AML-193 (cell line): ENCODE measurements around the gene ASRGL1.
"Not testable (repeated sequence)": the region's sequence is repeated elsewhere in the genome, so short reads cannot be mapped to it uniquely, and the experiment has no call there.

Source experiments
- DNase-seq, 2 experiments: peaks; one replicate each; lab custom pipeline; 2025; lab: John Stamatoyannopoulos, UW

The ASRGL1 gene

DNA sequence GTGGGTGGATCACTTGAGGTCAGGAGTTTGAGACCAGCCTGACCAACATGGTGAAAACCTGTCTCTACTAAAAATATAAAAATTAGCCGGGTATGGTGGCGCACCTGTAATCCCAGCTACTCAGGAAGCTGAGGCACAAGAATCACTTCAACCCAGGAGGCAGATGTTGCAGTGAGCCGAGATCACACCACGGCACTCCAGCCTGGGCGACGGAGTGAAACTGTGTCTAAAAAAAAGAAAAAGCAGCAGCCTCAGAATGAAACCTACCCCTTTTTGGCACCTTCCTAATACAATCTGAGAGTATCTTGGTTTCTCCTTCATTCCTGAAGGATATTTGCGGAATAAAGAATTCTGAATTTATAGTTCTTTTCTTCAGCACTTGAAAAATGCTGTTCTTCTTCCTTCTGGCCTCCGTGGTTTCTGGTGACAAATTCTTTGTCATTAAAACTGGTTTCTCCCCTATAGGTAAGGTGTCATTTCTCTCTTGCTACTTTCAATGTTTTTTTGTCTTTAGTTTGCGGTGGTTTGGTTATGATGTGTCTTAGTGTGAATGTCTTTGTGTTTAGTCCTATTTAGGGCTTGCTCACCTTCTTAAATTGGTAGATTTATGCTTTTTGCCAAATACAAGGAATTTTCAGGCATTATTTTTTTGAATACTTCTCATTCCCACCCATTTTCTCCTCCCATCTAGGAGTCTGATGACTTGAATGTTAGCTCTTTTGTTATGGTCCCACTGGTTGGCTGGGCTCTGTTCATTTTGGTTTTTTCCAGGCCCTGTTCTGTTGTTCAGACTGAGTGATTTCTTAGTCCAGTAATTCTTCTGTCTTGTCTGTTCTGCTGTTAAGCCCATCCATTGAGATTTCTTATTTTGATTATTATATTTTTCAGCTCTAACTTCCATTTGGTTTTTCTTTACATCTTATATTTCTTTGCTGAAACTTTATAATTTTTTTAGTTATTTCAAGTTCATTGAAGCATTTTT is 15.4 kb downstream of the ASRGL1 start:
- no peak for DNase-seq

DNA sequence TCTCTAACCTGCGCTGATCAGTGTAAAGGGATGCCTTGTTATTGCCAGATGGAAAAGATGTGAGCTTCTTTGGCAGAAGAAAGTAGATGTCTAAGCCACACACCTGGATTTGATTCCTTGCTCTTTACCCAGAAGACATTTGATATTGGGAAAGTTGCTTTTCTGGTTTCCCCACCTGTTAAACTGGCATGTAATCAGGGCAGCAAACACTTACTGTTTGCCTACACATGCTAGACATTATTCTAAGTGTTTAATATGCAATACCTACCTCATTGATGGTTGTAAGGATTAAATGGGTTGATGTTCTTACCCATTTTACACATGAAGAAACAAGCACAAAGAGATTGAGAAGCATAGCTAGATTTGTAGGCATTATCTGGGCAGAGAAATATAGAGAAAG is 16.6 kb downstream of the ASRGL1 start:
- no peak for DNase-seq

DNA sequence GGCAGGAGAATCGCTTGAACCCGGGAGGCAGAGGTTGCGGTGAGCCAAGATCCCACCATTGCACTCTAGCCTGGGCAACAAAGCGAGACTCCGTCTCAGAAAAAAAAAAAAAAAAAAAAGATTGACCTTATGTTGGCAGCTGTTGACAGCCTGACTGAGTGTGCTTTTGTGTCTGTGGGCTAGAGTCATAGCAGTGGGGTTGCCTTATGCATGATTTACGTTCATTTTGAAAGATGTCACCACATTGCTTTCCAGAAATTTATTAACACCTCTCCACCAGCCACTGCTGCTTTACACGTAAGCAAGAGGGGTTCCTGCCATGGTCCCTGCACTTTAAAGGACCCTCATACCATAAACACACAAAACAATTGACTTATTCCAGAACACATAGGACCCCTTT is 21.0 kb downstream of the ASRGL1 start:
- no peak for DNase-seq

DNA sequence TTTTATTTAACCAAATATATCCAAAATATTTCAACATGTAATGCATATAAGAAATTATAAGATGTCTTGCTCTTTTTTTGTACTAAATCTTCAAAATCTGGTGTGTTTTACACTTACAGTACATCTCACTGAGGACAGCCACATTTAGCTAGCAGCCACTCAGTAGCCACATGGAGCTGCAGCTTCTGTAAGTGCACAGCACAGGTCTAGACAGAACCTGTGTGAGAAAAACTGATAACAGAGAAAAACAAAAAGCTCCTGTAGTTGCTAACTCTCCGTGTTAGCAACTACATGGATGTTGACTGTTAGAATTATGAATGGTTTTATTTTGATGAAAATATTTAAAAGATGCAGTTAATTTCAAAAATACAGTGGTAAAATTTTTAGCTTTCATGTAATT is 22.2 kb downstream of the ASRGL1 start:
- no peak for DNase-seq

DNA sequence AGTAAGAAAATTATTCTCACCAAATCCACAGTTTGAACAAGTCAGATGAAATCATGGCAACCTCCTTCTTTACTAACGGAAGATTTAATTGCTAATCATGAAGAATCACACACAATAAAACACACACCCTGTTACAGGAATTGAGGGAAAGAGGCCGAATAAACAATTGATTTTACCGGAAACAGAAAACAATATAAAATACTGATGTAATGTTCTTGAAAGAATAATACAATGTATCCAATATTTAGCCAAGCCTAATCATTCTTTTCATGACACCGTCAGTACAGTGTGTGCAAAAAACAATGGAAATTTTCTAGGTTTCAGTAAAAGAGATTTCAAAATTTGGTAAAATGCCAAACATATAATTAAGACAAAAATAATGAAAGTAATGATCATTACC is 23.4 kb downstream of the ASRGL1 start:
- DNase-seq = no peak

DNA sequence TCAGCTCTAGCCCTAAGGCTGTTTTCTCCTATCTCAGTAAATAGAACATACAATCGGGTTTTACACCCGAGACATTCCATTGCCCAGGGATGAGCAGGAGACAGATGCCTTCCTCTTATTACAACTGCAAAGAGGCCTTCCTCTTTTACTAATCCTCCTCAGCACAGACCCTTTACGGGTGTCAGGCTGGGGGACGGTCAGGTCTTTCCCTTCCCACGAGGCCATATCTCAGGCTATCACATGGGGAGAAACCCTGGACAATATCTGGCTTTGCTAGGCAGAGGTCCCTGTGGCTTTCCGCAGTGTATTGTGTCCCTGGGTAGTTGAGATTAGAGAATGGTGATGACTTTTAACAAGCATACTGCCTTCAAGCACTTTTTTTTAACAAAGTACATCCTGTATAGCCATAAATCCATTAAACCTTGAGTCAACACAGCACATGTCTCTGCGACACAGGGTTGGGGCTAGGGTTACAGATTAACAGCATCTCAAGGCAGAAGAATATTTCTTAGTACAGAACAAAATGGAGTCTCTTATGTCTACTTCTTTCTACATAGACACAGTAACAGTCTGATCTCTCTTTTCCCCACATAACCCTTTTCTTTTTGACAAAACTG is 31.7 kb downstream of the ASRGL1 start:
- not testable (repeated sequence) for DNase-seq

DNA sequence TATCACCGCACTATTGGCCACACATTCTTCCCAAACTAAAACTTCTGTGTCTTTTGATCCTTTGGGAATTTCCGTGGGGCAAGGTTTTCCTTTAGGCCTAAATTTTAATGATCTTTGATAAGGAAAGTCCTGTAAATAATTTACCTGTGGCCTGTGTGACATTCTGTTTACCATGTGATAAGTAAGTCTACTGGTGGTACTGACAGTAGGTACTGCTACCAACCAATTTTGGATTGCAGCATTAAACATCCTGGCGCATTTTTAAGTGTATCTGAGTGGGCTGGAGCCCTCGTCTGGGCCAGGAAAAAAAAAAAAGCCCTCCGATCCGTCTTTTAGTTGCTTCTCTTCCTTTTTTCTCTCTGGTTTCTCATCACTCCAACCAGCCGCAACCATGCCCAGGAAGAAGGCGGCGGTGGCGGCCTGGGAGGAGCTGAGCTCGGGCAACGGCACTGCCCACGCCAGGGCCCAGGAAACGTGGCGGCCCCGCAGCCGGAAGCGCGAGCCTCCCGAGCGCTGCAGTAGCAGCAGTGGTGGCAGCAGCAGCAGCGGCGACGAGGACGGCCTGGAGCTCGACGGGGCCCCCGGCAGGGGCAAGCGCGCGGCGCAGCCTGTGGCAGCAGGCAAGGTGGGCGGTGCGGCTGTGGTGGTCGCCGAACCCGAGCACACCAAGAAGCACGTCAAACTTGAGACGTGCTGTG is 33.6 kb downstream of the ASRGL1 start:
- DNase-seq = no peak

DNA sequence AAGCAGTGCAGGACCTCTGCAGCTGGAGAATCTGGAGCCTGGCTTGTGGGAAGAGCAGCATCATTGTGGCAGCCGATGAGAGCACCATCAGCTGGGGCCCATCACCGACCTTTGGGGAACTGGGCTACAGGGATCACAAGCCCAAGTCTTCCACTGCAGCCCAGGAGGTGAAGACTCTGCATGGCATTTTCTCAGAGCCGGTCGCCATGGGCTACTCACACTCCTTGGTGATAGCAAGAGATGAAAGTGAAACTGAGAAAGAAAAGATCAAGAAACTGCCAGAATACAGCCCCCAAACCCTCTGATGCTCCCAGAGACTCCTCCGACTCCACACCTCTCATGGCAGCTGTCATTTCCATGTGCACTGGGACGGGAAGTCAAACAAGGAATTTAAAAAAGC is 35.6 kb downstream of the ASRGL1 start:
- DNase-seq = no peak

DNA sequence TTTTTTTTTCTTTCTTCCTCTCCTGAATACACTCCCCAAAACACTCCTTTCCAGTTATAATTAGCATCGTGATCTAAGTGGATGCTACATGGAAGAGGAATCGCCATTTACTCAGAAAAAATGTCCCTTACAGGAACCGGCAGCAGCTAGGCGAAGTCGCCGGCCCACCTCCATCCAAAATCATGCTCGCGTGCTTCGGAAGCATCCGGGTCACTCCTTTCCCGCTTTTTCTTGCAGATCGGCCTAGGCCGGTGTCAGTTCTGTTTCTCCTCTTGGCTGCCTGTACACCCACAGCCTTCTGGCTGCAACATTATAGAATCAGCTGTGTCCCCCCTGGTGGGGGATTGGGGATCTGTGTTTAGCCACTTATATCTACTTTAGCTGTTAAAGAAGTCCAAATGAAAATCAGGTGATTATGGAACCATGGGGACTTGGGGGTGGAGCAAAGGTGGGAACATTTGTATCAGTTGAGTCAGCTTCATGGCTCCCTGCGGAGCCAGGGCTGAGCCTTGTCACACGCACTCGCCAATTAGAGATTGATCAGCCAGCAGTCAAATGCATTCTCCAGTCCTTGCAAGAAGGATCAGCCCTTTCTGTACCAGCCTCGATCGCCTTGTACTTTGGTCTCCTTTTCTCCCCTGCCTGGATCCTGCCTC is 36.3 kb downstream of the ASRGL1 start:
- DNase-seq = no peak

DNA sequence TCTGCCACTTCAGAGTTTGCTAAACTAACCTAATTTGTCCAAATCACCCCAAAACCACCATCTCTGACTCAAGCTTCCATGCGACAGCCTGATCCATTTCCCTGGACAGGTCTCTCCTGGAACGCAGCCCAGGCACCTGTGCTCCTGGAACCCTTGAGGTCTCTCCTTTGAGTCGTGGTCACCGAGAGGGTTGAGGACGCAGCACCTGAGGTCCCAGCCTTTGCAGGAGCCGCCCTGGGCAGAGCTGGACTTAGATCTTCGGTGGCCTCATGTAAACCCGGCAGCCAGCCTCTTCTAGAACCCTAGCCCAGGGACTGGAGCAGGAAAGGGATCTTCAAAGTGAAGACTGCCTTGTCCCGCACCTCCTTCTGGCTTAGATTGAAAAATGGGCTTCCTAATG is 37.6 kb downstream of the ASRGL1 start:
- no peak for DNase-seq

DNA sequence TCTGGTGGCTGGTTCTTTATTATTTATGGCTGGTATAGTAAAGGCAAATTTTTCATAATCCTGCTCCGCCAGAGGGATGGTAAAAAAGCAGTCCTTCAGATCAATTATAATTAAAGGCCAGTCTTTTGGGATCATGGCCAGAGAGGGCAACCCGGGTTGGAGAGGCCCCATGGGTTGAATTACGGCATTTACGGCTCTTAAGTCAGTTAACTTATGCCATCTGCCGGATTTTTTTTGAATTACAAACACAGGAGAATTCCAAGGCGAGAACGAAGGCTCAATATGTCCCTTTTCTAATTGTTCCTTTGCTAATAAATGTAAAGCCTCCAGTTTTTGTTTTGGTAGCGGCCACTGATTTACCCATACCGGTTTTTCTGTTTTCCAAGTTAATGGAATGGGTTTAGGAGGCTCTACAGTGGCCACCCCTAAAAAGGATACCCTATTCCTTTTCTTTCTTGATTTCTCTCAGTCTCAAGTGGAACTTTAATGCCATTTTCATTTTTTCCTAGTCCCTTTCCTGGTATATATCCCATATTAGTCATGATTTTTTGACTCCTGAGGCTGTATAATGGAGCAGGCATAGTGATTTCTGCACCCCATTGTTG is 41.3 kb downstream of the ASRGL1 start:
- peak; percentile 42 to 46 for DNase-seq

DNA sequence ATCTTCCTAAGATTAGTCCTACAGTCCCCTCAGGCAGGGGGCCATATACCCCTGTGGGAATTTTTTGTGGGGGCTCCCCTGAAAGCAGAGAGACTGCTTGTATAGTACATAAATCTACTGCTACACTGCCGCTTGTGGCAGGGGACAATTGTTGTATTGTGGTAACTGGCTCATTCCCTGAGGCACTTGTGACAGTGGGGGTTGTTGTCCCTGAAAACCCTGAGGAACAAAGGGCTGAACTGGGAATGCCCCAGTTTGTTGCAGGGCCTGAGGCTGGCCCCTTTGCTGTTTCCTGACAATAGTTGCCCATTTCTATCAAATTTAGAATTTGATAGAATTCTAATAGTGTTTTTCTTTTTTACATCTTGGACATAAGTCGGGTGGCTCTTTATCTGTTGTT is 42.3 kb downstream of the ASRGL1 start:
- DNase-seq = not testable (repeated sequence)

DNA sequence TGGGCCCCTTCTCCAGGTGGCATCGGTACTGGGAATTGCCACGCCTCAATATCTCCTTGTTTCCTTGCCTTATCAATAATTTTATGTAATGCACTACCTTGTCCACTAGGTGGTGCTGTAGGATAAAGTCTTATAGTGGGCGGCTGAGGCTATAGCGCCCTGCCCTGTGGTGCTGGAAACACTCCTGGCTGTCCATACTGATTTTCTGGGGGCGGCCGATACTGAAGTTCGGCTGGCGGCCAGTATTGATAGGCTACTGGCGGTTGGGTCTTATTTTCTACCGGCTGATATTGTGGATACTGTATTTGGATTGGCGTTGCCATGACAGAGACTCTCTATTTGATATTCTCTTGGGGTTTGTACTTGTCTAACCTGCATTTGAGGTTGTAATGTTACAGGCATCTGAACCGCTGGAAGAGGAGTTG is 43.6 kb downstream of the ASRGL1 start:
- DNase-seq = peak; percentile 59 to 60

DNA sequence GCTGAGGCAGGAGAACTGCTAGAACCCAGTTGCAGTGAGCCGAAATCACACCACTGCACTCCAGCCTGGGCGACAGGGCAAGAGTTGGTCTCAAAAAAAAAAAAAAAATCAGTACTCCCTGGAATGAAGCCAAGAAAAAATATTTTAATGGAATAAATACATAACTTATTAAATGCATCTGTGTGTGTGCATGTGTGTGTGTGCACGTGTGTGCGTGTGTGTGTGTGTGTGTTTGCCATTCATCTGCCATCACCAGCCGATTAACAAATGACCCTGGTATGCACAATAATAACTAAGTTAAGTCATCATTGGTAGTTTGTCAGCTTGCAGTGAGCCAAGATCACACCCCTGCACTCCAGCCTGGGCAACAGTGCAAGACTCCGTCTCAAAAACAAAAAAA is 46.6 kb downstream of the ASRGL1 start:
- no peak for DNase-seq

DNA sequence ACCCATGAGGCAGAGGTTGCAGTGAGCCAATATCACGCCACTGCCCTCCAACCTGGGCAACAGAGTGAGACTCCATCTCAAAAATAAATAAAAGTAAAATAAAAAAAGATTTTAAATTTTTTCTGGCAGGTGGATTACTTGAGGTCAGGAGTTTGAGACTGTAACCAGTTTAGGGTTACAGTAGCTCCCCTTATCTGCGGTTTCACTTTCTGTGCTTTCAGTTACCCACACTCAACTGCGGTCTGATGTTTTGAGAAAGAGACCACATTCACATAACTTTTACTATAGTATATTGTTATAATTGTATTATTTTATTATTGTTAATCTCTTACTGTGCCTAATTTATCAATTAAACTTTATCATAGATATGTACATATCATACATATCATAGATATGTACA is 48.8 kb downstream of the ASRGL1 start:
- not testable (repeated sequence) for DNase-seq

DNA sequence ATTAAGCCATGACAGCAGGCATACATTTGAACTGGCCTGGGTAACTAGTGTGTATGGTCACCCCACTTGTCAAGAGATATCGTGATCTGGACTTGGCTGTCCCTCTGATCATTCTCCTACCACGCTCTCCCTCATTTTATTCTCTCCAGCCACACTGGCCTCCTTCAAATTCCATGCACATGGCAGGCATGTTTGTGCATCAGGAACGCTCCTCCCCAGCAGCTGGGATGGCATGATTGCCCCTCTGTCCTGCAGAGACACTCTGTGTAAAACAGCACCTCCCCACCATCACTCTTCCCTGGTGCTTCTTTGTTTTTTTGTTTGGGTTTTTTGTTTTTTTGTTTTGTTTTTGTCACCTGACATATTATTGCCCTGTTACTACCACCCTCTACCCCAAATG is 50.1 kb downstream of the ASRGL1 start:
- DNase-seq = no peak

DNA sequence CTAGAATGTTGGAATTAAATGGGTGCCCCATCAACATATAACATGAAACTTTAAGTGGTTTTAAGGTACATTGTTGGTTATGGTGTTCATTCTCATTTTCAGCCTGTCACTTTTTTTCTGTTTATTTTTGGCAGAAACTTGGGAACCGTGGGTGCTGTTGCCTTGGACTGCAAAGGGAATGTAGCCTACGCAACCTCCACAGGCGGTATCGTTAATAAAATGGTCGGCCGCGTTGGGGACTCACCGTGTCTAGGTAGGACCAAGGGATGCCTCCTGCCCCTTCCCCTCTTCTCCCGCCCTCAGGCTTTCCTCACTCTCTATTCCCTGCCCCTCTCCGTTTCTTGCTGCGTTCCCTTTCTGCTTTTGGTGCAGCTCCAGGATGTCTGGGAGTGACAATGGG is 51.8 kb downstream of the ASRGL1 start:
- no peak for DNase-seq

DNA sequence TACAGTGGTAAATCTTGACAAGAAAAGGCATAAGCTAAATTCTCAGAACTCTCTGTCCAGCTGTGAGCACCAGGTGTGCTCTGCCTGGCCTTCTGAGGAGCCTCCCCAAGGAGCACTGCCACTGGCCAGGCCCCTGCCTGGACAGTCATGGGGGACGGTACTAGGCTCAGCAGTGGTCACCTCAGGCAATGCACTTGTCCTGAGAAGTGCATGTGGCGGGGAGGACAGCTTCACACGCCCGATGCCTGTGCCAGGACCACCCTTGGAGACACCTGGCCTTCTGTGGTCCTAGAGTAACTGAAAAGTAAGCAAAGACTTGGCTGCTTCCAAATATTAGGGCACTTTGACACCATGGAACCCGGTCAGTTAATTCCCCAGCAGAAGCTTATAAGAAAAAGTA is 53.0 kb downstream of the ASRGL1 start:
- no peak for DNase-seq

DNA sequence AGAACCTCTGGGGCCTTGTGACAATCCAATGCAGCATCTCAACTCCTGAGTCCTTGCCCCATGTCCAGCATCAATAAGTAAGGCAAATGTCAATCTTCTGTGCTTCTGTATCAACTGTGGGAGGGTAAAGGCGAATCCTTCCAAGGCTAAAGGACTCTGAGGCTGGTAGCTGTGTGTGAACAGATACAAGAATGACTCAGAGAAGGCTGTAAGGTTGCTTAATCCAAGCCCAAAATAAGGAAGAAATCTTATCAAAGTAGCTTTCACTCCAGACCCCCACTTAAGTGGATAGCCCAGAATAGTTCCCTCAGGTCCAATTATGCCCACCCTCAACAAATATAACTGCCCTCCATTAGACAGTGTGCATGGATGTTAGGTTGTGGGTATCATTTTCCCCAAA is 53.5 kb downstream of the ASRGL1 start:
- no peak for DNase-seq

DNA sequence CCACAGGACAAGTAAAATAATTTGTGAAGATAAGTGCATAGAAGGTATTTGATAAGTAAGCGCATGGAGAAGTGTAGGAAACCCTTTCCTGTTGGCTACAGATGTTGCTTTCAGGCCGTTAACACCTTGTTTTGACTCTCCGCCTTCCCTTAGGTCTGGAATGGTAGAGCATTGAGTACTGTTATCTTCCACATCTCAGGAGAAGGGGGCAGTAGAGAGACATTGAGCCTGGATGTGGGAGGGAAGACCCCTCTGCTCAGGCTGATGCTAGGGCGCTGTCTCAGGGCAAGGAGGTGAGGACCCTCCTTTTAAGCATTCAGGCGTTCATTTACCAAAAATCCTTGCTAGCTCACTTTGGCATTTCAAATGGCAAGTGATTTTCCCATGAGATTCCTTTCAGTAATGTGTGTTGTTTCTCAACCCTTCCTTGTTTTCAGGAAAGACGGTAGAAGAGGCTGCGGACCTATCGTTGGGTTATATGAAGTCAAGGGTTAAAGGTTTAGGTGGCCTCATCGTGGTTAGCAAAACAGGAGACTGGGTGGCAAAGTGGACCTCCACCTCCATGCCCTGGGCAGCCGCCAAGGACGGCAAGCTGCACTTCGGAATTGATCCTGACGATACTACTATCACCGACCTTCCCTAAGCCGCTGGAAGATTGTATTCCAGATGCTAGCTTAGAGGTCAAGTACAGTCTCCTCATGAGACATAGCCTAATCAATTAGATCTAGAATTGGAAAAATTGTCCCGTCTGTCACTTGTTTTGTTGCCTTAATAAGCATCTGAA is 54.6 kb downstream of the ASRGL1 start:
- no peak for DNase-seq

DNA sequence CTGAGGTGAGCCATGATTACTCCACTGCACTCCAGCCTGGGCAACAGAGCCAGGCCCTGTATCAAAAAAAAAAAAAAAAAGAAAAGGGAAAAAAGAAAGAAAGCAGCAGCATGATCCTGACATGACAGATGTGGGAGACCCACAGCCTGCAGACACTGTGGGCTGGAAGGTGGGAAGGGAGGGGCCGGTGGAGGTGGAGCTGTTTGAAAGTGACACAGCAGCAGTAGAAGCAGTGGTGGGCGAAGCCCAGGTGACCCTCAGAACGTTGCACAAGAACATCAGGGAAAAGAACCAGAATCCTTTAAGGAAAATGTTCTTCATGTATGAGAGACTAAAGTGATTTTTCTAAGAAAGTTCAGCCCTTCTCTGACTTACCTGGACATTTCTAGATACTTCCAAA is 55.3 kb downstream of the ASRGL1 start:
- no peak for DNase-seq
